Tibial artery (tissue), 4 donors: ENCODE data around the gene RASSF8.

Experiments
- DNase-seq, 2 donors: peaks; one replicate each; pipeline ENCODE4 v3.0.0-alpha.2; 2019
- H3K27ac ChIP-seq, 2 donors: fragments of 200-600 bp; sonication (generic) in 1 of 2; 1 replicate in 1 of 2; 2 replicates in 1 of 2; pipeline ENCODE4 v1.5.1; 2018 to 2019; ENCODE audit warnings: mild to moderate bottlenecking in 1 of 2
- H3K27me3 ChIP-seq, 2 donors: fragments of 200-600 bp; sonication (generic) in 1 of 2; one replicate each; pipeline versions ENCODE4 v1.5.1 to v1.6.0; 2016 to 2019
- H3K36me3 ChIP-seq, 3 donors: fragments of 200-600 bp; sonication (generic) in 2 of 3; one replicate each; pipeline ENCODE4 v1.5.1; 2016 to 2019; ENCODE audit warnings: mild to moderate bottlenecking in 2 of 3
- H3K4me1 ChIP-seq, 4 donors: fragments of 200-600 bp; sonication (generic) in 2 of 4; 1 replicate in 3 of 4; 2 replicates in 1 of 4; pipeline ENCODE4 v1.5.1; 2016 to 2019
- H3K4me3 ChIP-seq, 2 donors: fragments of 200-600 bp; sonication (generic) in 1 of 2; 1 replicate in 1 of 2; 2 replicates in 1 of 2; pipeline ENCODE4 v1.5.1; 2018 to 2019; ENCODE audit warnings: mild to moderate bottlenecking in 2 of 2
- H3K9me3 ChIP-seq, 3 donors: fragments of 200-600 bp; sonication (generic) in 1 of 3; one replicate each; pipeline ENCODE4 v1.5.1; 2016 to 2019
- intact Hi-C: fragments of 100-400 bp; cut with DNase I; formaldehyde crosslinking; loops from one replicate; pipeline ENCODE4 v1.15.0; 2023; ENCODE audit warnings: low total_unique reads
- TF ChIP-seq, protein P1 (sequence below), 2 experiments: fragments of 200-600 bp in 1 of 2; fragments of 450-650 bp in 1 of 2; IDR thresholded peaks; one replicate each; pipeline ENCODE4 v1.5.1; 2017 to 2019; ENCODE audit warnings: antibody characterized with exemption in 2 of 2, mild to moderate bottlenecking in 1 of 2, moderate library complexity in 1 of 2

Gene RASSF8

GRCh38 chr12:26011099-26011498 is 52.6 kb downstream of the RASSF8 start:
- no peak for DNase-seq
- H3K4me3 ChIP-seq, result no peak overlapping the region
- no peaks in the 10 kb centered on the region for H3K36me3 ChIP-seq
- peak overlapping the region; percentile 60 to 66 for H3K27ac ChIP-seq
- H3K4me1 ChIP-seq, result peaks cover 8 to 38% (median 23%) of the 10 kb centered on the region in 4 donors
- H3K9me3 ChIP-seq, result no peaks in the 10 kb centered on the region
- H3K27me3 ChIP-seq, result no peaks in the 10 kb centered on the region
- TF ChIP-seq, protein P1, sequence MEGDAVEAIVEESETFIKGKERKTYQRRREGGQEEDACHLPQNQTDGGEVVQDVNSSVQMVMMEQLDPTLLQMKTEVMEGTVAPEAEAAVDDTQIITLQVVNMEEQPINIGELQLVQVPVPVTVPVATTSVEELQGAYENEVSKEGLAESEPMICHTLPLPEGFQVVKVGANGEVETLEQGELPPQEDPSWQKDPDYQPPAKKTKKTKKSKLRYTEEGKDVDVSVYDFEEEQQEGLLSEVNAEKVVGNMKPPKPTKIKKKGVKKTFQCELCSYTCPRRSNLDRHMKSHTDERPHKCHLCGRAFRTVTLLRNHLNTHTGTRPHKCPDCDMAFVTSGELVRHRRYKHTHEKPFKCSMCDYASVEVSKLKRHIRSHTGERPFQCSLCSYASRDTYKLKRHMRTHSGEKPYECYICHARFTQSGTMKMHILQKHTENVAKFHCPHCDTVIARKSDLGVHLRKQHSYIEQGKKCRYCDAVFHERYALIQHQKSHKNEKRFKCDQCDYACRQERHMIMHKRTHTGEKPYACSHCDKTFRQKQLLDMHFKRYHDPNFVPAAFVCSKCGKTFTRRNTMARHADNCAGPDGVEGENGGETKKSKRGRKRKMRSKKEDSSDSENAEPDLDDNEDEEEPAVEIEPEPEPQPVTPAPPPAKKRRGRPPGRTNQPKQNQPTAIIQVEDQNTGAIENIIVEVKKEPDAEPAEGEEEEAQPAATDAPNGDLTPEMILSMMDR (IDR thresholded peaks at IDR 0.05), result no peak
- intact Hi-C loops, result no loop called here

GRCh38 chr12:26014085-26014484 is 55.6 kb downstream of the RASSF8 start:
- Histone ChIP-seq H3K4me1 (peaks cover 8 to 35% (median 26%) of the 10 kb centered on the region in 4 donors), H3K27me3 (no peaks in the 10 kb centered on the region), H3K27ac (no peak overlapping the region), H3K36me3 (no peaks in the 10 kb centered on the region), H3K9me3 (no peaks in the 10 kb centered on the region), H3K4me3 (no peak overlapping the region)
- no peak for DNase-seq
- TF ChIP-seq, protein P1 (IDR thresholded peaks at IDR 0.05), result no peak
- intact Hi-C loops, result no loop called here

- intact Hi-C loops, result loop anchor here (5.0 kb wide), 1 partner anchor 59 kb away; the partner anchor contains the start of gene RASSF8
Measured at GRCh38 chr12:26016516-26016915, 58.0 kb downstream of the RASSF8 start.

GRCh38 chr12:26017484-26018211 is 59.2 kb downstream of the RASSF8 start:
- H3K4me1 ChIP-seq, result peaks cover 0 to 7% (median 3%) of the 10 kb centered on the region in 4 donors
- intact Hi-C loops, result loop anchor here (5.0 kb wide), 1 partner anchor 60 kb away; the partner anchor contains the start of gene RASSF8
- no peak overlapping the region for H3K4me3 ChIP-seq
- H3K9me3 ChIP-seq, result no peaks in the 10 kb centered on the region
- no peak overlapping the region for H3K27ac ChIP-seq
- no peak for DNase-seq
- no peaks in the 10 kb centered on the region for H3K27me3 ChIP-seq
- no peaks in the 10 kb centered on the region for H3K36me3 ChIP-seq
- TF ChIP-seq, protein P1 (IDR thresholded peaks at IDR 0.05), result peak; percentile 31 to 57

More at GRCh38 chr12:26016516-26016915, 58.0 kb downstream of the RASSF8 start:
- no peak for DNase-seq
- no peaks in the 10 kb centered on the region for H3K36me3 ChIP-seq
- TF ChIP-seq, protein P1 (IDR thresholded peaks at IDR 0.05), result no peak
- no peaks in the 10 kb centered on the region for H3K9me3 ChIP-seq
- H3K27me3 ChIP-seq, result no peaks in the 10 kb centered on the region
- H3K4me1 ChIP-seq, result peaks cover under 1 to 11% (median 7%) of the 10 kb centered on the region in 4 donors
- H3K4me3 ChIP-seq, result no peak overlapping the region
- no peak overlapping the region for H3K27ac ChIP-seq

DNA sequence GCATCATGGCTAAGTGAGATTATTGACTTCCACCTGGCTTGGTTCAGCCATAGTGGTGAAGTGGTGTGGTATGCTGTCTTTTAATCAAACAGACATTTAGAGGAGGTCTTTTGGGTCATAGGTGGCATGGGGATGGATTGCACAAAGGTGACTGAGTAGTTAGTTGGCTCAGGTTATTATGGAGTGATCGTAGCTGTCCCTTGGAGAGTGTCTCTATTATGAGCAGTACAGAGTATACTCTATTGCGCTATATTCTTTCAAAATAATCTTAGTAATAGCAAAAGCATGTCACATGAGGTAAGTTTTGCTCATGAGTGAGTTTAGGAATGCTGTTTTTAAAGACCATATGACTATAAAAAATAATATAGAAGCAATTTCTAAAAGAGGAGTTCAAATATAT is 60.4 kb downstream of the RASSF8 start:
- Histone ChIP-seq H3K27ac (no peak overlapping the region), H3K4me1 (peaks cover 0 to 7% (median 3%) of the 10 kb centered on the region in 4 donors), H3K9me3 (no peaks in the 10 kb centered on the region), H3K4me3 (no peak overlapping the region), H3K27me3 (no peaks in the 10 kb centered on the region), H3K36me3 (no peaks in the 10 kb centered on the region)
- DNase-seq, result no peak
- TF ChIP-seq, protein P1 (IDR thresholded peaks at IDR 0.05), result no peak
- intact Hi-C loops, result loop anchor here (5.0 kb wide), 1 partner anchor 62 kb away; the partner anchor contains the start of gene RASSF8
